ENCODE measurements around the gene SYNJ2.

- no peak for TF ChIP-seq CTCF (IDR thresholded peaks at IDR 0.05; ENCODE audit: low read length)
- TF ChIP-seq EZH2 (optimal IDR thresholded peaks at IDR 0.05; ENCODE audit: low read depth, low read length): no peak
- no peak for TF ChIP-seq EZH2phosphoT487 (IDR thresholded peaks at IDR 0.05; ENCODE audit: low read length)
Observed at GRCh38 chr6:157959451-157960227, 22.0 kb upstream of the SYNJ2 start.

Measured in MM.1S (cell line).